ENCODE results near the gene INHA. TPM values are rescaled to one million over a fixed set of nuclear protein-coding genes. Genes with fewer than 3 reads are reported as not detected.

The INHA gene
- total RNA-seq, 1 donor from 2014 or later, result 1.2 TPM

- DNase-seq (ENCODE audit: extremely low spot score, unreplicated experiment), result peak; percentile 96
- H3K4me1 Mint-ChIP-seq (ENCODE audit: unreplicated experiment), result peaks cover 40% of the 10 kb centered on the region
- no peaks in the 10 kb centered on the region for H3K27me3 Mint-ChIP-seq (ENCODE audit: unreplicated experiment)
- H3K9me3 Mint-ChIP-seq (ENCODE audit: unreplicated experiment), result no peaks in the 10 kb centered on the region
- H3K4me3 Mint-ChIP-seq (ENCODE audit: unreplicated experiment), result peak within 1 kb of the TSS; percentile 98
- peaks cover 14% of the 10 kb centered on the region for H3K36me3 Mint-ChIP-seq (ENCODE audit: unreplicated experiment)
- no peak for TF ChIP-seq CTCF (IDR thresholded peaks at IDR 0.05)
- H3K27ac Mint-ChIP-seq (ENCODE audit: unreplicated experiment), result peak within 1 kb of the TSS; percentile 100
Observed at GRCh38 chr2:219597552-219598307, 25.6 kb downstream of the INHA start, which contains the start of gene STK11IP. TSS of gene STK11IP (plus strand) at chr2:219597857. CDS start at chr2:219598120, 263 bp downstream.

- no peak for TF ChIP-seq CTCF (IDR thresholded peaks at IDR 0.05)
- Mint-ChIP-seq H3K9me3 (ENCODE audit: unreplicated experiment) (no peaks in the 10 kb centered on the region), H3K27ac (ENCODE audit: unreplicated experiment) (peak overlapping the region; percentile 100), H3K27me3 (ENCODE audit: unreplicated experiment) (no peaks in the 10 kb centered on the region), H3K4me3 (ENCODE audit: unreplicated experiment) (peak overlapping the region; percentile 98), H3K36me3 (ENCODE audit: unreplicated experiment) (peaks cover 15% of the 10 kb centered on the region), H3K4me1 (ENCODE audit: unreplicated experiment) (peaks cover 40% of the 10 kb centered on the region)
- DNase-seq (ENCODE audit: extremely low spot score, unreplicated experiment), result no peak
Observed at GRCh38 chr2:219598308-219599078, 26.4 kb downstream of the INHA start.

- no peak for DNase-seq (ENCODE audit: extremely low spot score, unreplicated experiment)
- no peak overlapping the region for H3K4me3 Mint-ChIP-seq (ENCODE audit: unreplicated experiment)
- H3K36me3 Mint-ChIP-seq (ENCODE audit: unreplicated experiment), result peaks cover 35% of the 10 kb centered on the region
- no peak for TF ChIP-seq CTCF (IDR thresholded peaks at IDR 0.05)
- H3K27me3 Mint-ChIP-seq (ENCODE audit: unreplicated experiment), result no peaks in the 10 kb centered on the region
- H3K4me1 Mint-ChIP-seq (ENCODE audit: unreplicated experiment), result peaks cover 3% of the 10 kb centered on the region
- no peak overlapping the region for H3K27ac Mint-ChIP-seq (ENCODE audit: unreplicated experiment)
- H3K9me3 Mint-ChIP-seq (ENCODE audit: unreplicated experiment), result no peaks in the 10 kb centered on the region
Observed at GRCh38 chr2:219603771-219604170, 31.7 kb downstream of the INHA start.

GRCh38 chr2:219605607-219605954 is 33.5 kb downstream of the INHA start:
- Mint-ChIP-seq H3K4me3 (ENCODE audit: unreplicated experiment) (no peak overlapping the region), H3K4me1 (ENCODE audit: unreplicated experiment) (no peaks in the 10 kb centered on the region), H3K27ac (ENCODE audit: unreplicated experiment) (no peak overlapping the region), H3K9me3 (ENCODE audit: unreplicated experiment) (no peaks in the 10 kb centered on the region), H3K27me3 (ENCODE audit: unreplicated experiment) (no peaks in the 10 kb centered on the region), H3K36me3 (ENCODE audit: unreplicated experiment) (peaks cover 37% of the 10 kb centered on the region)
- no peak for DNase-seq (ENCODE audit: extremely low spot score, unreplicated experiment)
- no peak for TF ChIP-seq CTCF (IDR thresholded peaks at IDR 0.05)

- DNase-seq (ENCODE audit: extremely low spot score, unreplicated experiment), result no peak
- Mint-ChIP-seq H3K4me1 (ENCODE audit: unreplicated experiment) (no peaks in the 10 kb centered on the region), H3K27me3 (ENCODE audit: unreplicated experiment) (no peaks in the 10 kb centered on the region), H3K27ac (ENCODE audit: unreplicated experiment) (no peak overlapping the region), H3K36me3 (ENCODE audit: unreplicated experiment) (peaks cover 33% of the 10 kb centered on the region), H3K4me3 (ENCODE audit: unreplicated experiment) (no peak overlapping the region), H3K9me3 (ENCODE audit: unreplicated experiment) (no peaks in the 10 kb centered on the region)
- no peak for TF ChIP-seq CTCF (IDR thresholded peaks at IDR 0.05)
Observed at GRCh38 chr2:219607931-219608330, 35.8 kb downstream of the INHA start.
